ENCODE data around the gene PLA2G6.

The PLA2G6 gene

DNA sequence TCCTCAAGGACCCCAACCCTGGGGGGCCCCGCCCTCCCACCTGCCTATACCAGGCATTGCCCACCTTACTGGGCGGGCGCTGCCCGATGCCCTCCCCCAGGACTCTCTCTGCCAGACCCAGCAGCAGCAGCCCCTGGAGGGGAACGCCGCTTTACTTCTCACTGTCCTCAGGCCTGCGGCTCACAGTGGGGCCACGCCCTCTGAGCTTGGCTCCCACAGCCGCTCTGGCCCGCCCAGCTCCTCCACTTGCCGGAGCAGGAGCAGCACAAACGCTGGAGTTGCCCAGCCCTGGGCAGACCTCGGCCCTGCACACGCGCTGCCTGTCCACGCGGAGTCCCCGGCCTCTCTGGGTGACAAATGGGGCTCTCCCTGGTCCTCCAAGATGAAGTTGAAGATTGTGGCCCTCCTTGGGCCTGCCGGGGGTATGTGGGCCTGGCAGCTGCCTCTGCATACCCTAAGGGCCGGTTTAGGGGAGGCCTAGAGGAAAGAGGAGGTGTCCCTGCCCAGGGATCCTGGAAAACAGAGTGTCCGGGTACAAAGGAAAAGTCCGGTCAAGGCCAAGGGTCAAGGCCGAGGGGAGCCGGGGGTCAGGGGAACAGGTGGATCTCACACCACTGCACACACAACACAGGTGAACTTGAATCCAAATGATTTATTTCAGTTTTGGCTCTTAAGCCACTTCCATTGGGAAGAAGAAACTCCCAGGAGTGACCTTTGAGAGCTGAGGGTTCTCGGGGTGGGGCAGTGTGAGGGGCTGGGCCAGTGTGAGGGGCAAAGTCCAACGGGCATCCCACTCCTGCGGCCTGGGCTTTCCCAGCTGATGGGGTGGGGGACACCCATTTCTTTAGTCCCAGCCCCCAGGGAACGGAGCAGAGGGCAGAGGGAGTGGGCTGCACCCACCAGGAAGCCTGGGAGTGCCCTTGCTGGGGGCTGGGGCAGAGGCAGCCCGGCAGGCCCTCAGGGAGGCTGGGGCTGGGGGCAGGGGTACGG, 70.5 kb downstream of the PLA2G6 start:
- in situ Hi-C loops (cut with HindIII; ENCODE audit: low sequenced_read_pairs): no loop called here
- no peak overlapping the region for H3K4me3 ChIP-seq (ENCODE audit: low read depth, low read length)
- no peak for DNase-seq (ENCODE audit: low read depth)
- no peak for TF ChIP-seq CTCF (IDR thresholded peaks at IDR 0.05; ENCODE audit: low read depth, low read length, missing control alignments)

DNA sequence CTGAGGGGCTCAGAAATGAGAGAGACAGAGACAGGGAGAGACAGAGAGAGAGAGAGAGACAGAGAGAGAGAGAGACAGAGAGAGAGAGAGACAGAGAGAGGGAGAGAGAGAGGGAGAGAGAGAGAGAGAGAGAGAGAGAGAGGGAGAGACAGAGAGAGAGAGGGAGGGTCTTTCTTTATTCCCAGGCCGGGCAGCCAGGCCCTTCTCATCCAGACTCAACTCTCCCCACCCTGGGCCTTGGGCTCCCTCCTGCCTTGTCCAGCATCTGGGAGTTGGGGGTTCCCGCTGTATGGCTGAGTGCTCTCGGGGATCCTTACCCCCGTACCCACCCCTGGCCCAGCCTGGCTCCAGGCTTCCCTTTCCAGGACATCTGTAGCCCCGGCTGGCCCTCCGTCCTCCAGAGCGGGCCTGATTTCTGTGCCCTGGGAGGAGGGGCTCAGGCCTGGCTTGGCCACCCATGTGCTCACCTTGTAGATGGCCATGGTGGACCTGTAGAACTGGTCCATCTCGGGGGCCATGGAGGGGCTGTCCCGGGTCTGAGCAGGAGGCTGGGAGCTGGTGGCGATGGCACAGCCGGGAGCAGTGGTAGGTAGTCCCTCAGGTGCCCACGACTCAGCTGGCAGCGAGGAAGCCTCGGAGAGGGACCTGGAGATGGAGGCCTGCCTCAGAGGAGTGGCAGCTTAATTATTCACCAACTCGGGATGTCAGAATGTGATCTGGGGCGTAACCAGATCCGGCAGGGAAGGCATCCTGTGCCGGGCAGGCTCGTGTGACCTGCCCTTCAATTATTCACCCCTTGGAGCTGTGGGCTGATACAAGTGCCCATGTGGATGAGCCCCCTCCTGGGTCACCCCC, 71.4 kb downstream of the PLA2G6 start, which contains the start of gene BAIAP2L2:
BAIAP2L2 (minus strand) TSS at position 677 of the 855 bp plus-strand sequence; CDS start at position 518, 159 bp downstream.
- in situ Hi-C loops (cut with HindIII; ENCODE audit: low sequenced_read_pairs): no loop called here
- no peak within 1 kb of the TSS for H3K4me3 ChIP-seq (ENCODE audit: low read depth, low read length)
- DNase-seq (ENCODE audit: low read depth): no peak
- no peak for TF ChIP-seq CTCF (IDR thresholded peaks at IDR 0.05; ENCODE audit: low read depth, low read length, missing control alignments)

- in situ Hi-C loops (cut with HindIII; ENCODE audit: low sequenced_read_pairs): no loop called here
- no peak for TF ChIP-seq CTCF (IDR thresholded peaks at IDR 0.05; ENCODE audit: low read depth, low read length, missing control alignments)
- no peak for DNase-seq (ENCODE audit: low read depth)
- H3K4me3 ChIP-seq (ENCODE audit: low read depth, low read length): no peak overlapping the region
Observed at GRCh38 chr22:38109371-38110001, 72.1 kb downstream of the PLA2G6 start.

DNA sequence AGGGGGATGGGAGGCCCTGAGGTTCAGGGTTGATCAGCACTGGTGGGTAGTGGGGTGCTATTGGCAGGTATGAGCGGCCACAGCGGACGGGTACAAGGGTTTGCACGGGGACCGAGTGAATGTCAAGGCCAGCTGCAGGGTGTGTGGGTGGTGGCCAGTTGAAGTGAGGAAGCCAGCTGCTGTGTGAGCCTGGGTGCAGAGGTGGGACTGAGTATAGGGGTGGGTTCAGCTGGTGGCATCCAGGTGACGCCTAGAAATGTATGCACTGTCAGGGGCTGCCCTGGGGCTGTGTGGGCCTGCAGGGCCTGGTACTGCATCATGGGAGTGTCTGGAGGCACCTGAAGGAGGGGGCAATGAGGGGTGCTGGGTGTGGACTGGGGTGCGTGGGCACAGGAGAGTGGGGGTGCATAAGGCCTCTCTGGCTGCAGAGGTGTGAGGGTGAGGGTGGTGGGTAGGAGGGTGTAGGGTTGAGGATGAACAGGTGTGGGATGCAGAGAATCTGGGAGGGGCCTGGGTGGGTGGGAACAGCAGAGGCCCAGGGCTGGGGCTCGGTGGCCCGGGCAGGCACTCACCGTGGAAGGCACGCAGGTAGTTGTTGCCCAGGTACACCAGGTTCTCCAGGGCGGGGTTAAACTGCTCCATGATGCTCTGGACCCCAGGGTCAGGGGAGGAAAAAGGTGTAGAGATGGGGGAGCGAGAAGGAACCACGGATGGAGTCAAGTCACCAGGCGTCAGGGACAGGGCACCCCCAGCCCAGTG, 72.9 kb downstream of the PLA2G6 start:
- TF ChIP-seq CTCF (IDR thresholded peaks at IDR 0.05; ENCODE audit: low read depth, low read length, missing control alignments): no peak
- DNase-seq (ENCODE audit: low read depth): no peak
- in situ Hi-C loops (cut with HindIII; ENCODE audit: low sequenced_read_pairs): no loop called here
- H3K4me3 ChIP-seq (ENCODE audit: low read depth, low read length): no peak overlapping the region

GRCh38 chr22:38107692-38108515, 73.7 kb downstream of the PLA2G6 start:
- no peak for DNase-seq (ENCODE audit: low read depth)
- TF ChIP-seq CTCF (IDR thresholded peaks at IDR 0.05; ENCODE audit: low read depth, low read length, missing control alignments): no peak
- in situ Hi-C loops (cut with HindIII; ENCODE audit: low sequenced_read_pairs): no loop called here
- no peak overlapping the region for H3K4me3 ChIP-seq (ENCODE audit: low read depth, low read length)

Data from astrocyte of the cerebellum (primary cell).